HUDEP-2 (cell line): ENCODE data around the gene HLA-DQB2.
"Not testable (repeated sequence)": the region's sequence is repeated elsewhere in the genome, so short reads cannot be mapped to it uniquely, and the experiment has no call there.

ENCODE experiments used
- DNase-seq, 76 experiments: peaks; one replicate each; lab custom pipeline; 2025; ENCODE audit not compliant: unreplicated experiment in 76 of 76; lab: John Stamatoyannopoulos, UW

Gene HLA-DQB2

DNA sequence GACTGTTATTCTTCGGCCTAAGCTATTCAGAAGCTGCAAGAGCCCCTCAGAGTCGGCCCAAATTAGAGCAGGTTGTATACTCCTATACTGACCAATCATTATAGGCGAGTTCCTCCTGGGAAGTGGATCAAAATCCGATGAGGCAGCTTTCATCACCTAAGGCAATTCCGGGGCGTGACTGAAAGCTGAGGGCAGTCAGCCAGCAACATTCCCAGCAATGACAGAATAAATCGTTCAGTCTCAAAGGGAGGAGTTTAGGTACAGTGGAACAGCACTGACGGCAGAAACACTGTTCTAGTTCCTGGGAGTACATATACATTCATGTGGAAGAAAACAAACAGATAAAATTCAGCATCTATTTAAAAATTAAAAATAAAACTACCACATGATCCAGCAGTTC, 10.8 kb downstream of the HLA-DQB2 start:
- no peak for DNase-seq

DNA sequence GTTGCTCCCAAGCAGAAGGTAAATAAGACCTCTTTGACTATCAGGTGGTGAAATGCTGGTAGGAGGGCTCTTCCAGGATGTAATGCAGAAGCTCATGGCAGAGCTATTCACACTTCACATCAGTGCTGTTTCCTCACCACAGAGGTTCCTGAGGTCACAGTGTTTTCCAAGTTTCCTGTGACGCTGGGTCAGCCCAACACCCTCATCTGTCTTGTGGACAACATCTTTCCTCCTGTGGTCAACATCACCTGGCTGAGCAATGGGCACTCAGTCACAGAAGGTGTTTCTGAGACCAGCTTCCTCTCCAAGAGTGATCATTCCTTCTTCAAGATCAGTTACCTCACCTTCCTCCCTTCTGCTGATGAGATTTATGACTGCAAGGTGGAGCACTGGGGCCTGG, 17.7 kb downstream of the HLA-DQB2 start:
- DNase-seq = not testable (repeated sequence)

DNA sequence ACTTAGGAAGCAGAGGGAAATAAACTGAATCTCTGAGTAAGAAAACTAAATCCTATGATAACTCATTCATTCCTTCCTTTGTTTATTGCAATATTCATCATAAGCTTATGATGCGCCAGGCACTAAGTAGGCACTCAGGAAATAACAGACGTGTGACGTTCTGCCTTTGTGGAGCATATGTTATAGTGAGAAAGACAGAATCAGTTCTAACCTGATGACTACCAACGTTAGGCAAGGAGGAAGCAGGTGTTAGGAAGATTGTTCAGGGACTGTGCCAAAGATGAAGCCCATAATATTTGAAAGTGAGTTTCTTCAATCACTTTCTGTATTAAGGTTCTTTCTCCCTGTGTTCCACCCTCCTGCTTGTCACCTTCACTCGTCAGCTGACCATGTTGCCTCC, 18.6 kb downstream of the HLA-DQB2 start:
- no peak for DNase-seq

DNA sequence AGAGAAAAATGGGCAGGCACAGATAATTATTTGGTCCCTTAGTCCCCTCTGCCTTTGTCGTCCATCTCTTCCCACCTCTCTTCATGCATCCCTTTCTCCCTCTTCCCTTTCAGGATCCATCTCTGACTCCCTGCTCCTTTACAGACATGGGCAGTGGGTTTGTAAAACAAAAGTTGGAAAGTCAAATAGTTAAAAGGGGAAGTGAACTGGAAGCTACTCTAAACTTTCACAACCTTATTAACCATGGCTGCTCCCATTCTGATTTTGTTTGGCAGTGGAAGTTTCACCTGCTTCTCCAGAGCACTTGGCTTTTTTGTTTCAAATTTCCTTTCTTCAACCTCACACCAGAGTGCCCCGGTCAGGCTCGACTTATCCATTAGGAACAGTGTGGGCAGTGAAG, 21.0 kb downstream of the HLA-DQB2 start:
- no peak for DNase-seq

DNA sequence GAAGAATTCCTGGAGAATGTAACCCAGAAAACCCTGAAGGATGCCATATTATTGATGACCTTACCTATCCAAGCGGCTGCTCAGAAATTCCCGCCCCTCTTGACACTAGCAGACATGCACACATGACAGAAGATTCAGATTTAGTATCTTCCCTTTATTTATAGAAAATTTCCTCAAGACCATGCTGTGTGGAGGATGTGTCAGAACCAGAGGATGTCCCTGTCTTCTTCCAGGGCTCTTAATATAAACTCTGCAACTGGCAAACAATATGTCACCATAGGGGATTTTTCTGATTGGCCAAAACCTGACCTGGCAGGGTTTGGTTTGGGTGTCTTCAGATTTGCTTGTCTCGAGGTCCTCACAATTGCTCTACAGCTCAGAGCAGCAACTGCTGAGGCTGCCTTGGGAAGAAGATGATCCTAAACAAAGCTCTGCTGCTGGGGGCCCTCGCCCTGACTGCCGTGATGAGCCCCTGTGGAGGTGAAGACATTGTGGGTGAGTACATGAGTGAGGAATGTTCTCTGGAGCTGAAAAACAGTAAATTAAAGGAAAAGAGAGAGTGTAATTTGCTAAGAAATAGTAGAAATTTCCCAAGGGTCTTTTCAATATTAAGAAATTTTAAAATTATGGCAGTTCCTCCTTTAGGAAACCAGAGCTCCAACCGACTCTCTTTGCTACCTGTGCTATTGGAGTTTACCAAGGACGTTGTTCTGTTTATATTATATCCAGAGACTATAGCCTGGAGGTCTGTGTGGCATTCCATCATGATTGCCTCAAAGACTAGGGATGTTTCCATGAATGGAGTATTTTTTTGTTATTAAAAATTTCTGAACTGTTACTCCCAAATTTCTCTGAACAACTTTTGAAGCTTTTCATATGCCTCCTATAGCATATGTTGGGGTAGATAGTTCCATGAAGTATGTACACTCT, 22.0 kb downstream of the HLA-DQB2 start, which contains the start of gene HLA-DQA2:
HLA-DQA2 (plus strand) TSS at position 361 of the 930 bp plus-strand sequence; CDS start at position 414, 53 bp downstream.
- no peak for DNase-seq

DNA sequence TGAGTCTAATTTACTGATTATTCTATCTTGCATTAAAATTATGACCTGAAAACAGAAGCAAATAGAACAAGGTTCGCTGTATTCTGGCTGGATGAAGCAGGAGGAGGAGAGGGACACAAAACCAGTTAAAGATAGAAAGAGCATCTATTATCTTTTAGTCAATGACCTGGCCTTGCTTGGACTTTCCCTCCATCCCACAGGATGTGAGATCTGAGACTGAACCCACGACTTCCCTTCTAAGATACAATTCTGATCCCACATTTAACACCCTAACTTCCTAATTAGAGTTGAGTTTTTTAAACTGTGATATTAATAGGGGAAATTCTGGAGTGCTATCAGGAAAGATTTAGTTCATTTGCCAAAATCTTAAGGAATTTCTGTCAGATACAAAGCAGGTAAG, 25.2 kb downstream of the HLA-DQB2 start:
- DNase-seq = no peak

DNA sequence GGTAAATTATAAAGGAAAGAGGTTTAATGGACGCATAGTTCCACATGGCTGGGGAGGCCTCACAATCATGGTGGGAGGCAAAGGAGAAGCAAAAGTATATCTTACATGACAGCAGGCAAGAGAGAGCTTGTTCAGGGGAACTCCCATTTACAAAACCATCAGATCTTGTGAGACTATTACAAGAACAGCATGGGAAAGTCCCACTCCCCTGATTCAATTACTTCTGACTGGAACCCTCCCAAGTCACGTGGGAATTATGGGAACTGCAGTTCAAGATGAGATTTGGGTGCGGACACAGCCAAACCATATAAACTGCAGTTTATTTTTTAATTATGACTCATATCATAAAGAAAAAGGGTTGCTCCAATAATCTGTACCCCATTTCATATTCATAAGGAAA, 44.5 kb downstream of the HLA-DQB2 start:
- no peak for DNase-seq

DNA sequence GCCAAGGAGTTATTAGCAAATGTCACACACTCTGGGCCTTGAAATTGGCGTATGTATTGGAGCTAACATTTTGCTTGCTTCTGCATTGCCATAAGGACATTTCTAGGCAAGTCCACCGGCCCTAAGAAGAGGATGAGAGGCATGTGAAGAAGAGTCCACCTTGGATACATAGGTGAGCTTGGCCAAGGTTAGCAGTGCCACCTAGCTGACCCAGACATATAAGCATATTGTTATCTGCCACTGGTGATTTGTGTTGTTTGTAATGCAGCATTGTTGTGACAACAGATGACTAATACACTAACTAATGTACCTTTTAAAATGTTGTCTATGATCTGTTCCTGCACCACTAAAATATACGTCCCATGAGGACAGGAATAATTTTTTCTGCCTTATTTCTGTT, 46.9 kb downstream of the HLA-DQB2 start:
- no peak for DNase-seq

DNA sequence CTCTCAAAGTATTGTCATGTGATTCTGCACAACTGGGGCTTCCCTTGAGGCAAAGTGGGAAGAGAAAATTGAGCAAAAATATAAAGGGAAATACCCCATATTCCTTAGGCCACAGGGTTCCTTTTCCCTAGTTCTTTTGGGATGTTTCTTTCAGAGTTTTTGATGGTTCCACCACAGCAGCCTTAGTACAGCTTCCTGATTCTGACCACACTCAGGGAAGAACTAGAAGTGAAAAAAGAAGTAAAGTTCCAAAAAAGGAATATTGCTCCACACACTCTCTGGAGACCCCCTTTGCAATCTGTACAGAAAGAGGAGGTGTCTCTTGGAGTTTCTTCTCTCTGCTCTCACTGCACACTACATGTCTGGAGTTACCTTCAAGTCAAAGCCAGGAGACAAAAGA, 50.1 kb downstream of the HLA-DQB2 start:
- no peak for DNase-seq

DNA sequence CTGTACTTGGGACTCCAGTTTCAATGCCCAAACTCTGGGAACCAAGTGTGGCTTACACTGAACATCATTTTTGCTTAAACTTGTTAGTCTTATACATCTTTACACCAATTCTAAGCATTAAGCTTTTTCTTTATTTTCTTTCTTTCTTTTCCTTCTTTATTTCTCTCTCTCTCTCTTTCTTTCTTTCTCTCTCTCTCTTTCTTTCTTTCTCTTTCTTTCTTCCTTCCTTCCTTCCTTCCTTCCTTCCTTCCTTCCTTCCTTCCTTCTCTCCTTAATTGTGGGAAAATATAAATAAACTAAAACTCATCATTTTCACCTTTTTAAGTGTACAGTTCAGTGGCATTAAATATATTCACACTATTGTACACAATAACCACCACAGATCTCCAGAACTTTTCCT, 53.7 kb downstream of the HLA-DQB2 start:
- DNase-seq = no peak
